Muscle layer of colon (tissue), 2 donors: Measurements from ENCODE around the gene MICA.
"Not testable (repeated sequence)": the region's sequence is repeated elsewhere in the genome, so short reads cannot be mapped to it uniquely, and the experiment has no call there.

Experiments
- H3K27ac ChIP-seq: one replicate; pipeline ENCODE4 v1.7.0; 2013; ENCODE audit warnings: low read depth, mild to moderate bottlenecking, low read length, moderate library complexity
- H3K27me3 ChIP-seq, 2 donors: one replicate each; pipeline ENCODE4 v1.7.0; 2013; ENCODE audit warnings: low read length in 2 of 2, mild to moderate bottlenecking in 2 of 2; ENCODE audit not compliant: insufficient read depth in 2 of 2, control insufficient read depth in 1 of 2
- H3K36me3 ChIP-seq: one replicate; pipeline ENCODE4 v1.7.0; 2013; ENCODE audit warnings: mild to moderate bottlenecking, low read length; ENCODE audit not compliant: insufficient read depth
- H3K4me1 ChIP-seq: one replicate; pipeline ENCODE4 v1.7.0; 2013; ENCODE audit warnings: mild to moderate bottlenecking, low read length; ENCODE audit not compliant: insufficient read depth
- H3K4me3 ChIP-seq, 2 donors: one replicate each; pipeline ENCODE4 v1.7.0; 2013; ENCODE audit warnings: low read length in 2 of 2, low read depth in 1 of 2, mild to moderate bottlenecking in 1 of 2, moderate library complexity in 1 of 2
- H3K9ac ChIP-seq: one replicate; pipeline ENCODE4 v1.7.0; 2013; ENCODE audit warnings: low read length
- H3K9me3 ChIP-seq: one replicate; pipeline ENCODE4 v1.7.0; 2013; ENCODE audit warnings: mild to moderate bottlenecking, low read length
- donor health status: abdominal sarcoma.
- donor health status: Adenocarcinoma of cecum.

Gene MICA

GRCh38 chr6:31416394-31417014 lies 13.1 kb downstream of the MICA start:
- no peaks in the 10 kb centered on the region for H3K9me3 ChIP-seq
- no peak overlapping the region for H3K4me3 ChIP-seq
- H3K27ac ChIP-seq, result no peak overlapping the region
- no peaks in the 10 kb centered on the region for H3K27me3 ChIP-seq
- H3K9ac ChIP-seq, result no peak overlapping the region
- no peaks in the 10 kb centered on the region for H3K4me1 ChIP-seq
- H3K36me3 ChIP-seq, result peaks cover 36% of the 10 kb centered on the region

GRCh38 chr6:31418251-31418650 lies 14.9 kb downstream of the MICA start:
- H3K36me3 ChIP-seq, result peaks cover 19% of the 10 kb centered on the region
- no peak overlapping the region for H3K4me3 ChIP-seq

GRCh38 chr6:31419842-31420241 lies 16.4 kb downstream of the MICA start:
- no peaks in the 10 kb centered on the region for H3K27me3 ChIP-seq
- H3K36me3 ChIP-seq, result peaks cover 9% of the 10 kb centered on the region
- no peak overlapping the region for H3K27ac ChIP-seq
- no peaks in the 10 kb centered on the region for H3K4me1 ChIP-seq
- no peak overlapping the region for H3K9ac ChIP-seq
- H3K4me3 ChIP-seq, result no peak overlapping the region
- no peaks in the 10 kb centered on the region for H3K9me3 ChIP-seq

More at GRCh38 chr6:31418251-31418650, 14.9 kb downstream of the MICA start:
- Histone ChIP-seq H3K4me1 (no peaks in the 10 kb centered on the region), H3K27ac (no peak overlapping the region), H3K9ac (no peak overlapping the region), H3K9me3 (no peaks in the 10 kb centered on the region), H3K27me3 (no peaks in the 10 kb centered on the region)

- Histone ChIP-seq H3K4me1 (no peaks in the 10 kb centered on the region), H3K27me3 (no peaks in the 10 kb centered on the region), H3K36me3 (peaks cover 9% of the 10 kb centered on the region), H3K27ac (no peak overlapping the region), H3K4me3 (no peak overlapping the region), H3K9me3 (no peaks in the 10 kb centered on the region), H3K9ac (no peak overlapping the region)
Measured at GRCh38 chr6:31420546-31420945, 17.2 kb downstream of the MICA start.

- no peak overlapping the region for H3K4me3 ChIP-seq
- no peaks in the 10 kb centered on the region for H3K27me3 ChIP-seq
- H3K27ac ChIP-seq, result no peak overlapping the region
- no peaks in the 10 kb centered on the region for H3K9me3 ChIP-seq
- H3K4me1 ChIP-seq, result no peaks in the 10 kb centered on the region
- H3K9ac ChIP-seq, result no peak overlapping the region
- H3K36me3 ChIP-seq, result no peaks in the 10 kb centered on the region
Measured at GRCh38 chr6:31422587-31422986, 19.2 kb downstream of the MICA start.

- no peak overlapping the region for H3K9ac ChIP-seq
- H3K4me1 ChIP-seq, result no peaks in the 10 kb centered on the region
- no peaks in the 10 kb centered on the region for H3K27me3 ChIP-seq
- no peak overlapping the region for H3K27ac ChIP-seq
- H3K4me3 ChIP-seq, result no peak overlapping the region
- H3K9me3 ChIP-seq, result no peaks in the 10 kb centered on the region
- H3K36me3 ChIP-seq, result no peaks in the 10 kb centered on the region
Measured at GRCh38 chr6:31423550-31423949, 20.2 kb downstream of the MICA start.

- Histone ChIP-seq H3K27me3 (no peaks in the 10 kb centered on the region), H3K4me3 (no peak overlapping the region), H3K36me3 (no peaks in the 10 kb centered on the region), H3K9ac (no peak overlapping the region), H3K27ac (no peak overlapping the region), H3K9me3 (no peaks in the 10 kb centered on the region), H3K4me1 (no peaks in the 10 kb centered on the region)
Measured at GRCh38 chr6:31426395-31427354, 23.3 kb downstream of the MICA start.

- H3K9ac ChIP-seq, result no peak overlapping the region
- H3K4me1 ChIP-seq, result no peaks in the 10 kb centered on the region
- no peak overlapping the region for H3K27ac ChIP-seq
- no peaks in the 10 kb centered on the region for H3K9me3 ChIP-seq
- H3K36me3 ChIP-seq, result no peaks in the 10 kb centered on the region
- H3K4me3 ChIP-seq, result no peak overlapping the region
- H3K27me3 ChIP-seq, result no peaks in the 10 kb centered on the region
Measured at GRCh38 chr6:31430449-31430848, 27.1 kb downstream of the MICA start.

GRCh38 chr6:31435051-31435450 lies 31.7 kb downstream of the MICA start:
- H3K4me1 ChIP-seq, H3K27me3 ChIP-seq, H3K9me3 ChIP-seq, H3K4me3 ChIP-seq, H3K27ac ChIP-seq, H3K36me3 ChIP-seq, H3K9ac ChIP-seq: not testable (repeated sequence)

GRCh38 chr6:31438222-31438621 lies 34.8 kb downstream of the MICA start:
- Histone ChIP-seq H3K36me3 (no peaks in the 10 kb centered on the region), H3K4me1 (peaks cover 7% of the 10 kb centered on the region), H3K27me3 (no peaks in the 10 kb centered on the region), H3K4me3 (no peak overlapping the region), H3K27ac (no peak overlapping the region), H3K9ac (no peak overlapping the region), H3K9me3 (no peaks in the 10 kb centered on the region)

- Histone ChIP-seq H3K27me3 (no peaks in the 10 kb centered on the region), H3K36me3 (no peaks in the 10 kb centered on the region), H3K9me3 (no peaks in the 10 kb centered on the region), H3K4me3 (no peak overlapping the region), H3K4me1 (peaks cover 7% of the 10 kb centered on the region), H3K27ac (no peak overlapping the region), H3K9ac (no peak overlapping the region)
Measured at GRCh38 chr6:31438677-31439076, 35.3 kb downstream of the MICA start.
